AG04450 (cell line): Measurements from ENCODE around the gene BBLN. TPM values are rescaled to one million over a fixed set of nuclear protein-coding genes. Genes with fewer than 3 reads are reported as not detected.

Experiments used
- CTCF ChIA-PET: fragments of 300-600, 350-600 bp; formaldehyde crosslinking; extraction: SDS; loops from one replicate; lab custom pipeline; 2022; ENCODE audit warnings: antibody characterized with exemption, inconsistent platforms; lab: Charles Lee
- POLR2A ChIA-PET: fragments of 350-600 bp; formaldehyde crosslinking; extraction: SDS; loops from one replicate; lab custom pipeline; 2021; ENCODE audit warnings: antibody characterized with exemption, inconsistent platforms; lab: Yijun Ruan, JAX
- DNase-seq: peaks from one replicate; pipeline ENCODE4 v3.0.0-alpha.2; 2011; ENCODE audit warnings: low read depth, low spot score
- H3K27ac ChIP-seq: one replicate; pipeline ENCODE4 v1.5.1; 2012; ENCODE audit warnings: low read depth, low read length, control low read depth
- H3K27me3 ChIP-seq: one replicate; pipeline ENCODE4 v1.6.0; 2012; ENCODE audit warnings: low read length; ENCODE audit not compliant: control insufficient read depth, insufficient read depth
- H3K4me3 ChIP-seq: 2 replicates; pipeline ENCODE4 v1.5.1; 2011; ENCODE audit warnings: mild to moderate bottlenecking, low read depth, low read length, control low read depth
- H3K9me3 ChIP-seq: 2 replicates; pipeline ENCODE4 v1.5.1; 2012; ENCODE audit warnings: low read length; ENCODE audit not compliant: control insufficient read depth, insufficient read depth
- CTCF ChIP-seq: IDR thresholded peaks from 2 replicates; pipeline ENCODE4 v1.5.1; 2011; ENCODE audit warnings: low read depth, low read length, control low read depth, inconsistent platforms
- polyA plus RNA-seq: library from polyadenylated mRNA; depleted of rRNA; stranded (reverse); fragments of >200 nt; gene quantifications from 2 replicates; pipeline ENCODE4 v1.2.3, GENCODE V29; 2011

The BBLN gene
- polyA plus RNA-seq, 1 experiment: 48.1 TPM

DNA sequence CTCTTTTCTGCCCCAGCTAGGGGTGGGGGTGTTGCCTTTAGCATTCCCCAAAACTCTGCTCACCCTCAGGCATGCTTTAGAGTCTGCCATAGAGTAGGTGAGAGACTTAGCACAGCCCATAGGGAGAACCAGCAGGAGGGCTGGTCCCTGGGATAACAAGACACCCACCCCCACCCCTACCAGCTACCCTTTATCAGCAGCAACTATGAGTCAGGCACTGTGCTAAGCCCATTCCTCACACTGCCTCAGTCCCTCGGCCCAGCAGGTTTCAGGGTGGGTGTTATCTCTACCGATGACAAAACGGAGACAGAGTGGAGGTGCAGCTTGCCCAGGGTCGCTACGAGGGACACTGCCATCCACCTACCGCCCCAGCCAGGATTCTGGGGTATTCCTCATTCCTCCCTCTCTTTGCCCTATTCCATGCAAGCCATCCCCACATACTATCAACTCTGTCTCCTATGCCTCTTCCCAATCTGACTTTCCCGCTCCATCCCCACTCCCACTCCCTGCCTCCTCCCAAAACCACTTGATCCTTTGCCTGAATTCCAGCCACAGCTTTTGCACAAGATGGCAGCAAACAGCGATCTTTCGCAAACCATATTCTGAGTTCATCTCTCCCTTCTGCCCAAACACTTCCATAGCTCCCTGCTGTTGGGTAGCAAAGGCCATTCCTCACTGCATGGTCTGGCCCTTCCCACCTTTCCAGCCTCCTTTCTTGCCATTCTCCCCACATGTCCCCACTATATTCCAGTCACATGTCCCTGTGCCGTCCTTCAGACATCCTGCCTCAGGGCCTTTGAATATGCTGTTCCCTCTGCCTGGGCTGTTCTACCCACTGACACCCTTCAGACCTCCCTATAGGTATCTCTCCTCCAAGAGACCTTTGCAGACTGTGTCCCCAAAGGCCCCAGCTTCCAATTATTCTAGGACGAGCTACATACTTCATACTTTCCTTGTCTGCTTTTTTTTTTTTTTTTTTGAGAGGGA, 26.2 kb downstream of the BBLN start:
- POLR2A ChIA-PET: interaction anchor here (0.5 kb wide), 1 partner anchor 12 kb away, joined by 3 read pairs; no protein-coding TSS in a partner anchor

GRCh38 chr9:128187361-128187760, 27.3 kb downstream of the BBLN start:
- CTCF ChIA-PET: interaction anchor here (1.2 to 2.1 kb wide), 2 partner anchors 12 to 70 kb away, joined by 3 to 6 read pairs; no protein-coding TSS in a partner anchor
- Histone ChIP-seq H3K9me3 (no peaks in the 10 kb centered on the region; the same call in 1 of the 2 replicates), H3K27ac (no peak overlapping the region), H3K4me3 (no peak overlapping the region), H3K27me3 (no peaks in the 10 kb centered on the region)
- no peak for TF ChIP-seq CTCF
- no peak for DNase-seq
- POLR2A ChIA-PET: no interaction called here

More for the DNA sequence above, 26.2 kb downstream of the BBLN start:
- CTCF ChIA-PET: interaction anchor here (0.6 to 2.1 kb wide), 3 partner anchors 68 to 106 kb away, joined by 3 to 9 read pairs (median 6); no protein-coding TSS in a partner anchor
- Histone ChIP-seq H3K27ac (no peak overlapping the region), H3K27me3 (no peaks in the 10 kb centered on the region), H3K4me3 (no peak overlapping the region), H3K9me3 (no peaks in the 10 kb centered on the region; the same call in 1 of the 2 replicates)
- DNase-seq: no peak
- no peak for TF ChIP-seq CTCF

GRCh38 chr9:128188209-128188608, 28.1 kb downstream of the BBLN start:
- POLR2A ChIA-PET: no interaction called here
- no peaks in the 10 kb centered on the region for H3K9me3 ChIP-seq
- no peak overlapping the region for H3K27ac ChIP-seq
- DNase-seq: no peak
- TF ChIP-seq CTCF: no peak
- CTCF ChIA-PET: interaction anchor here (0.6 to 2.1 kb wide), 4 partner anchors 11 to 676 kb away, joined by 3 to 6 read pairs (median 4); no protein-coding TSS in a partner anchor
- H3K27me3 ChIP-seq: no peaks in the 10 kb centered on the region
- H3K4me3 ChIP-seq: no peak overlapping the region

DNA sequence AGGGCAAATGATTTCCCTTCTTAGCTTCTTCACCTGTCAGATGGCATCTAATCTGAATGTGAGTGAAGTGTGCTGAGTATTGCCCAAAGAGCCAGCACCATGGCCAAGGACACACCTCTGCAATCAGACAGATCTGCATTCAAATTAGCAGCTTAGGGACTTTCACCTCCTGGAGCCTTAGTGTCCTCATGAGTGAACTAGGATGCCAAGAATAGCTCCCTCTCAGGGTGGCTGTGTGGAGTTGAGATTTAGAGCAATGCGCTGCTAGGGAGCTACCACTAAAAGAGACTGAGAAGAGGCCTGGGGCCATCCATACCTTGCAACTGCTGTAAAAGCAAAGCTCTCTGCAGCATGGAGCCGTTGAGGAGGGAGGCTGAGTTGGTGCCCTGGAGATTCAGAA, 29.9 kb downstream of the BBLN start:
- H3K27ac ChIP-seq: no peak overlapping the region
- no peaks in the 10 kb centered on the region for H3K9me3 ChIP-seq
- no peak for DNase-seq
- no peaks in the 10 kb centered on the region for H3K27me3 ChIP-seq
- no peak for TF ChIP-seq CTCF
- peak overlapping the region; percentile 17; the same call in 1 of the 2 replicates for H3K4me3 ChIP-seq
- ChIA-PET CTCF (interaction anchor here (1.0 to 1.9 kb wide), 5 partner anchors 11 to 248 kb away, joined by 5 to 13 read pairs (median 7); no protein-coding TSS in a partner anchor), POLR2A (interaction anchor here (0.9 to 1.6 kb wide), 3 partner anchors 10 to 55 kb away, joined by 3 to 9 read pairs (median 3); no protein-coding TSS in a partner anchor)
